ENCODE data around the gene GMDS.

Gene GMDS

DNA sequence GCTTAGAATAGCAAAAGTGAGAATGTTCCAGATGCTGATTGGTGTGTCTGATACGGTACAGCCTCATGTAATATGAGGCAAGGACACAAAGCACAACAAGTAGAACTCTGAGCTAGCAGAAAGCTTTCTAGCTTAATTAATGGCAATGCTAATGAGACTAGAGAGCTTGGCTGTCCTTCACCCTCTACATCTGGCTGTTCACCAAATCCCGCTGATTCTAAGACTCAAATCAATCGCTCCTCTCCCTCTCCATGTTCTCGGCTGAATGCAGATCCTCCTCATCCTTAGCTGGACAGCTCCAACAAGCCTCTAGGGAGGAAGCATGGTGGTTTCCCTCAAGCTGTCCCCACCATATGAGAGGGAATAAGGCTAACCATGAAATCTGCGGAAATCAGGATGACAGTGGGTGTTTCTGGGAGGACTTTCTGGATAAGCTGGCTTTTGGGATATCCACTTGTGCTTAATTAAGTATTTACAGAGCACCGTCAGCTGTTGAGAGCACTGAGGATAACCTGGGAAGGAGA, 506.8 kb downstream of the GMDS start:
- DNase-seq (ENCODE audit: low read depth): no peak

- DNase-seq (ENCODE audit: low read depth): no peak
Measured at GRCh38 chr6:1737463-1738311, 507.7 kb downstream of the GMDS start.

DNA sequence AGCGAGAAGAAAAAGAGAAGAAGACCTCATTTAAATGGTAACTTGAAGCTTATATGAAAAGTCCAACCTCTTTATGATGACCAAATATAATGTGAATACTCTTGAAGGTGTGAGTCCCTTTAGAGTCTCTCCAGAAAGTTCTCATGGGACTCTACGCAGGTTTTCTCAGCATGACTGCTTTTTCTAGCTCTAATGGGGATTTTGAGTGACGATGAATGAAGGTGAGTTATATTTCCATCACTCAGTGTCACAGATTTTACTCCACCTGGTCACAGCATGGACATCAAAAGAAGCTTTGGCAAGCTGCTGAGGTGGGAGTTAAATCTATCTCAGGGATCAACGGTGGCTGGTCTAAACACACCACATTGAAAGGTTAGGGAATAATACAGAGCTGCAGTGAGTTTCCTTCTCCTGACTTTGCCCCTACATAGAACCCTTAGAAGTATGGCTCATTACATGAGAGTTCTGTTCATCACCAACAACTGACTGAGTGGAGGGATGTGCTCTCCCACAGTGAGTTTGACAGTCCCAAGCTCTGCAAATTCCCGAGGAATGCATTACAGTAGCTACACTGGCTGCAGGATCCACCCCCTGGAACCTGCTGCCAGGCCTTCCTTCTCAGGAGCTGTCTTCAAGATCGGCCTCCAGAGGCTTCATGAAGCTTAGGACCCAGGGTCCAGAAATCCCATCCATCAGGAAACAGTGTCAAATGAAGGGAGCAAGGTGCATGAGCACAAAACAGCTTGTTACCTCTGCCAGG, 508.9 kb downstream of the GMDS start:
- DNase-seq (ENCODE audit: low read depth): no peak

DNA sequence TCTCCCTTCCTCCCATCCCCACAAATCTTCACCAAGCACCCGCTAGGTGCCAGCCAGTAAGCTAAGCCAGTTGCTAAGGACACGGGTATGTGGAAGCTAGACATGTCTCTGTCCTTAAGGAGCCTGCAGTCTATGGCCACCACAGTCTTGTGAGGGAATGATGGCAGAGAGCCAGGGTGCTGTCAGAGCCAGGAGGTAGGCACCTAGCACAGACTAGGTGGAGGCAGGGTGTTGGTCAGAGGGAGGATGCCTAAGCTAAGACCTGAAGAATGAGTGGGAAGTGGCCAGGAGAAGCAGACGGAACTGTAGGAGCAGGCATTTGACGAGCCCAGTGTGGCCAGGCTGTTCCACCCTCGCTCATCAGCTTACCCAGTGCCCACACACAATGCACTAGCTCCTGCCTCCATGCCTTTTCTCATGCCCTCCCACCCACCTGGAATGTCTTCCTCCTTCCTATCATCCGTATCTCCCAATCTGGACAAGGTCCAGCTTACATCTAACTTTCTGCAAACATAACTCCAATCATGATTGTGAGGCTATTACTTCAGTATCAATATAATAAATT, 510.1 kb downstream of the GMDS start:
- DNase-seq (ENCODE audit: low read depth): no peak

- DNase-seq (ENCODE audit: low read depth): no peak
Measured at GRCh38 chr6:1730882-1731281, 514.5 kb downstream of the GMDS start.

- no peak for DNase-seq (ENCODE audit: low read depth)
Measured at GRCh38 chr6:1729750-1730140, 515.7 kb downstream of the GMDS start.

DNA sequence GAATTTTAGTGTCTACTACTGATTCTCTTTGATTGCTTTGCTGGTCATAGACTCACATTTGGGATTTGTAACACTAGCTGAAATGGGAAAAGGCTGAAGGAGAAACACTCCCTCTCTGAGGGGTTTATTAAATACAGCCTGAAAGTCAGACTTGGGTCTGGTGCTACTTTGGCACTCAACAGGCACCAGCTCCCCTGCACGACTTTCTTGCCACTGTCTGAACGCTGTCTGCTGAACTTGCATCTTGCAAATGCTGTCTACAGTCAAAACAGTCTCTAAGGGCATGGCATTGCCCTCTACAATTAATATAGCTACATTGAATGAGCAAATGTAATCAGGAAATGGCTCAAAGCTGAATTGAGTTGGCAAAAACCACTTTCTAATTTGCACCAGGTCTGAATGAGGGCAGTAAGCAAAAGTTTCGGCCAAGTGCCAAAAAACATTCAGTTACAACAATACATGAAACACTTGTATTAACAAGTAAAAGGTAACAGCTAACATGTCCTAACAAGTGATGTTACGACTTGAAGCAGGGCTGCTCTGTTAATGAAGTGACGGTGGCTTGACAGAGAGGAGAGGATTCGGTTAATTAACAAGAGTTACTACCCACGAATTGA, 516.2 kb downstream of the GMDS start:
- DNase-seq (ENCODE audit: low read depth): no peak

GRCh38 chr6:1726341-1726768, 519.0 kb downstream of the GMDS start:
- no peak for DNase-seq (ENCODE audit: low read depth)

DNA sequence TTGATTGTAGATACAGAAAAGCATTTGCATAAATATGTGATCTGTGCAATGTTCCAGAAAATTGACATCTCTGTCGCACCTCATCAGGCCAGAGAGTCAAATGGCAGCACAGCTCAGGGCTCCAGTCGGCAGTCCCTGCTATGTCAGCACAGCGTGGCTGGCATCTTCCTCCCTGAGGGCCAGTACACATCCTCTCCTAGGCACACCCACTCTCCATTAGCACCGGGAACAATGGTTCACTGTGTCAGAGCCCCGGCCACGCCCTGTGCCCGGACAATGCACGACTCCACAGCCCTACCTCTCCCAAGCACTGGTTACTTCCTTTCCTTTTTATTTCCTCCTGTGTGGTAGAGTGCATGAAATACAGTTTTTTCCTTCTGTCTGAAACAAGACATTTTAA, 520.8 kb downstream of the GMDS start:
- no peak for DNase-seq (ENCODE audit: low read depth)

DNA sequence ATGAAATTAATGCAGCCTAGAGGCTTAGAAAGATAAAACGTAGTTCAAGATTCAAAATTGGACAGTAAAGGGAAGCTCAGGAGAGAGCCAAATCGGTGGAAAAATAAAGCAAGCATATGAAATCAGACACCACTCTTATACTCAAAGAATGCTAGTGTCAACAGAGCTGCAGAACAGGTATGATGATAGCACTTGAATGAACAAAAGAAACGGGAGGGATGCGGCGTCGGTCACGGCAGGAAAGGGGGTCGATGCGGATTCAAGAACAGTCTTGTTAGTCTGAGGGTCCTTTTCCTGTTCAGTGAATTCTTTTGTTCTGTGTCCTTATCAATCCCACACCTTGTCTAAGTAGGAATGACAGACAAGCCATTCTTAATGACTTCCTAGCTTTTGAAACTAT, 521.3 kb downstream of the GMDS start:
- DNase-seq (ENCODE audit: low read depth): no peak

DNA sequence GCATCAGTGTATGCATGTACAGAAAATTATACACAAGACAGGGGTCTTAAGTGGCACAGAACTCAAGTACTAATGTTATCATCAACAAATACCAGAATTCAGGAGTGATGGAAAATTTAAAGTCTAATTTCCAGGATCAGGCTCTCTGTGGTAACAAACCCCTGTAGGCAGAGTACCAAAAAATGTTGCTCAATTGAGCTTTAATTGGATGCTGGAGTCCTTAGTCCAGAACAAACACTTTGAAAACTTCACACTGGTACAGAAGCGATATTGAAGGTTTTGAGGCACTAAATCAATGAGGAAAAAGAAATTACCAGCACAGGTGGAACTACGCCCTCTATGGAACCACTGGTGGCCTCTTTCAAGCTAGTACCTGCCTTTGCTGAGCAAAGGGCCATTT, 522.6 kb downstream of the GMDS start:
- no peak for DNase-seq (ENCODE audit: low read depth)

DNA sequence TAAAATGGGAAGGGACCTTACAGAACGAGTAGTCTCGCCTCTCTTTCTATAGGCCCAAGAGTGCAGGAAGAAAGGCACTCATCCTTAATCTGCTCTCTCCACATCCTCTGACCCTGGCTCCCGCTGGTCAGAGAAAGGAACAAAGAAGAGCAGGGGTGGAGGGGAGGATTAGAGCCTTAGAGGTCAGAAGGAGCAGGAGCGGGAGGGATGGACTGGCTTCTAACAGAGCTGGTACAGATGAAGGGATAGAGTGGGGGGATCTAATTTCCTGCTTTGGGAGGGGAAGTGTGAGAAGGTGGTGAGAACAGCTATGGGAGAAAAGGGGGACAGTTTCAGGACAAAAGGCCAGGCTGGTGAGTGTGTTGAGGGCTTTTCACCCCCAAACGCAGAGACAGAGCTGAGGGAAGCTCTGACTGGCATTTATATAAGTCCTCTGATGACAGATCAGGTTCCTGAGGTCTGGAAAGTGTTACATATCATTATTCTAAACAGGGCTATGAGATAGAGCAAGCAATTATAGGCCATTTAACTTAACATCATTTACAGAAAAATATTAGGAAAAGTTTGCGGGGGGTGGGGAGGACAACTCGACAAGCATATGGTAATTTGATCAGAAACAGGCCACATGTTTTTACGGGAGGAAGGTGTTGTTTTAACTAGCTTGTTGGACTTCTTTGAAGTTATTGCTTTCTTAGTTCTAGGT, 524.6 kb downstream of the GMDS start:
- no peak for DNase-seq (ENCODE audit: low read depth)

DNA sequence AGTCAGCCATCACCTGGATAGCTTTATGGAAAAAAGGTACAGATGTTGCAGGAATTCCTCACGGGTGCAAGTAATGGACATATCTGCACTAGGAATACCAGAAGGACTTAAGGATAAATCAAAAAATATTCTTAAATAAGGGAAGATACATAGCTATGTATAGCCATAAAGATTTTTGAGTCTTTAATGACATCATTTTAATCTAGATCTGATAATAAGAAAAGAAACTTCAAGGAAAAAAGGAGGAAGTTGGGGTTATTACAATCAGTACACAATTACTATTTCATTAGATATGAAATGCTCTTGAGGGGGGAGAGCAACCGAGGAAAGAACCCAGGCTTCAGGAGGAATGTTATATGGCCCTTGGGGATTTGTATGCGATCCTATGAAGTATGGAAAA, 525.5 kb downstream of the GMDS start:
- no peak for DNase-seq (ENCODE audit: low read depth)

- DNase-seq (ENCODE audit: low read depth): no peak
Measured at GRCh38 chr6:1716868-1717267, 528.5 kb downstream of the GMDS start.

DNA sequence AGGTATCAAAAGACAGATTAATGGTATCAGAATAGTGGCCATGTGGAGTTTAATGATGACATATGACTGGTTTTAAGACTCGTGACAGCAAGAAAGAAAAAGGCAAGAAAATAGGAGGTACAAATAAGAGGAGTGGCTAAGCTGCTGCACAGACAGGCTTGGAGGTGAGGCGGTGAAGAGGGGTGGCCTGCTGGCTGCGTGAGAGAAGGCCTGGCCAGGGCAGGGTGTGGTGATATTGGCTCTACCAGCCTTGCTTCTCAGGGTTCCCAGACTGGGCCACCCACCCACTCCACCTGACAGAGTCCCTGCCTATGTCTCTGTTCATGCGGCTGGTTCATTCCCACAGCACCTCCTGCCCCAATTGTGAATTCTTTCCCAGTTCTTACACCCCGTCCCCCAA, 529.0 kb downstream of the GMDS start:
- DNase-seq (ENCODE audit: low read depth): no peak

DNA sequence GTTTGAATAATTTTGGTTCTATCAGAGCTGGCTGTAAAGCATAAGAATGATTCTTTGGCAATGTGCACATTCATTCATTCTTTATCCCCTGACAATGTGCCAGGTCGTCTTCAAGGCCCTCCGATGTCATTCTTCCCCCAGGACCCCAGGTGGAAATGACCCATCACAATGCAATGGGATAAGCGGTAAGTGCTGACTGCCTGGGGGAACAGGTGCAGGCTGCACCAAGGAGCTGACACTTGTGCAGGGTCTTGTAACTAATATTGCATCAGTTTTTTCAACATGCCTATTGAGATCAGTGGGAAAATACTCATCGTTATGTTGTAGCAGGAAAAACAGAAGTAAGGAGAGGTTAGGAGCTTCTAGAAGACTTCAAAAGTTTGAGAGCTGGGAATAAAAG, 530.1 kb downstream of the GMDS start:
- no peak for DNase-seq (ENCODE audit: low read depth)

- no peak for DNase-seq (ENCODE audit: low read depth)
Measured at GRCh38 chr6:1714654-1715053, 530.8 kb downstream of the GMDS start.

GRCh38 chr6:1713016-1713600, 532.3 kb downstream of the GMDS start:
- DNase-seq (ENCODE audit: low read depth): no peak

DNA sequence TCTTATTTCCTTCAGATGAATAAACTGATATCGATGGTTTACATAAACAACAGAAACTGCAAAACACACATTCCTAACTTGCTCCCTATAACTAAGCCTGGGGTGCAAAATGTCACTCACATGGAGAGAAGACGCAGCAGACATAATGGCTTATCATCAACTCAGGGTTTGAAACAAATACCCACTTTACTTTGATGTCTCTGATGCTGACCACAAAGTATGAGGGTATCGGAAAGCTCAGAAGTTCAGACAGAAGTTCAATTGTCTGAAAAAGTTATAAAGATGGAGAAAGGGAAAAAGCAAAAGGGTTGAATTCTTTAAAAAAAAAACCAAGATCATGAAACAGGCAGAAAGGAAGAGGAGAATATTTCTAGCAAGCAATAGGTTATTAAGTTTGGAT, 533.0 kb downstream of the GMDS start:
- no peak for DNase-seq (ENCODE audit: low read depth)

GRCh38 chr6:1711136-1711535, 534.3 kb downstream of the GMDS start:
- no peak for DNase-seq (ENCODE audit: low read depth)

DNA sequence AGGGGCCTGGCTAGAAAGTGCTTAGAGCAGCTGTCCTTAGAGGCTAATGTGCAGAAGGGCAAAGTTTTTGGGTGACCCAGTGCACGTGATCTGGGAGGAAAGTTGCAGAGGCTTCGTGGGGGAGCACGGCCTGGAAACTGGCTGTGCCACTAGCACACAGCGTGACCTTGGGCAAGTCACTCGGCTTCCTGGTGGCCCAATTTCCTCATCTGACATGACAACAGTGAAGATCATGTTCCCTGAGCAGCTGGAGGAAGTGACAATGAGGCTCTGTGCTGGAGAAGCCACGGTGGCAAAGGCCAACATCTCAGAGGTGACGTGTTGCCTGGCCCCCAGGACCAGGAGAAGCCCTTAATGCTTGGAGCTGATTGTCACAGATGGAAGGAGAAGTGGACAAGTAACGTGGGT, 536.2 kb downstream of the GMDS start:
- DNase-seq (ENCODE audit: low read depth): no peak
